T-helper 1 cell treated with Interleukin-12 subunit alpha and Interleukin-12 subunit beta and Interleukin-4 antibody, amounts not matched to agents 30 μg/mL and 1 μg/mL, for 36 hours (primary cell): ENCODE measurements around the gene GHRHR.

Experiments
- H3K27ac Mint-ChIP-seq: one replicate; pipeline ENCODE4 v1.8.0; 2021; ENCODE audit warnings: mild to moderate bottlenecking, mixed read lengths
- H3K27me3 Mint-ChIP-seq: one replicate; pipeline ENCODE4 v1.8.0; 2021; ENCODE audit warnings: low read depth, mixed read lengths
- H3K36me3 Mint-ChIP-seq: one replicate; pipeline ENCODE4 v1.8.0; 2021; ENCODE audit warnings: low read depth, mixed read lengths
- H3K4me1 Mint-ChIP-seq: one replicate; pipeline ENCODE4 v1.8.0; 2021; ENCODE audit warnings: low read depth, mixed read lengths
- H3K4me3 Mint-ChIP-seq: one replicate; pipeline ENCODE4 v1.8.0; 2021; ENCODE audit warnings: mild to moderate bottlenecking, moderate library complexity, mixed read lengths
- H3K9me3 Mint-ChIP-seq: one replicate; pipeline ENCODE4 v1.8.0; 2021; ENCODE audit warnings: mixed read lengths

Gene GHRHR

GRCh38 chr7:30934225-30934624, 29.5 kb upstream of the GHRHR start:
- Mint-ChIP-seq H3K36me3 (no peaks in the 10 kb centered on the region), H3K4me3 (no peak overlapping the region), H3K27ac (no peak overlapping the region), H3K9me3 (no peaks in the 10 kb centered on the region), H3K27me3 (peaks cover 10% of the 10 kb centered on the region), H3K4me1 (no peaks in the 10 kb centered on the region)

- Mint-ChIP-seq H3K27me3 (peaks cover 17% of the 10 kb centered on the region), H3K9me3 (no peaks in the 10 kb centered on the region), H3K4me1 (no peaks in the 10 kb centered on the region), H3K27ac (no peak overlapping the region), H3K4me3 (no peak overlapping the region), H3K36me3 (no peaks in the 10 kb centered on the region)
Observed at GRCh38 chr7:30934732-30935568, 28.8 kb upstream of the GHRHR start.

GRCh38 chr7:30935569-30935877, 28.2 kb upstream of the GHRHR start:
- Mint-ChIP-seq H3K4me1 (no peaks in the 10 kb centered on the region), H3K27ac (no peak overlapping the region), H3K36me3 (no peaks in the 10 kb centered on the region), H3K4me3 (no peak overlapping the region), H3K27me3 (peaks cover 21% of the 10 kb centered on the region), H3K9me3 (no peaks in the 10 kb centered on the region)

GRCh38 chr7:30936650-30937245, 27.0 kb upstream of the GHRHR start:
- Mint-ChIP-seq H3K4me3 (no peak overlapping the region), H3K27ac (no peak overlapping the region), H3K4me1 (no peaks in the 10 kb centered on the region), H3K9me3 (no peaks in the 10 kb centered on the region), H3K36me3 (no peaks in the 10 kb centered on the region), H3K27me3 (peaks cover 31% of the 10 kb centered on the region)

- Mint-ChIP-seq H3K9me3 (no peaks in the 10 kb centered on the region), H3K36me3 (no peaks in the 10 kb centered on the region), H3K27ac (no peak overlapping the region), H3K4me1 (no peaks in the 10 kb centered on the region), H3K4me3 (no peak overlapping the region), H3K27me3 (peaks cover 37% of the 10 kb centered on the region)
Observed at GRCh38 chr7:30937416-30937815, 26.3 kb upstream of the GHRHR start.

GRCh38 chr7:30938435-30939316, 25.1 kb upstream of the GHRHR start:
- Mint-ChIP-seq H3K9me3 (no peaks in the 10 kb centered on the region), H3K4me3 (no peak overlapping the region), H3K4me1 (no peaks in the 10 kb centered on the region), H3K27ac (no peak overlapping the region), H3K27me3 (peaks cover 47% of the 10 kb centered on the region), H3K36me3 (no peaks in the 10 kb centered on the region)

GRCh38 chr7:30941582-30942323, 22.0 kb upstream of the GHRHR start:
- Mint-ChIP-seq H3K4me3 (no peak overlapping the region), H3K36me3 (no peaks in the 10 kb centered on the region), H3K9me3 (peaks cover 9% of the 10 kb centered on the region), H3K27me3 (peaks cover 51% of the 10 kb centered on the region), H3K4me1 (no peaks in the 10 kb centered on the region), H3K27ac (no peak overlapping the region)

- Mint-ChIP-seq H3K27ac (no peak overlapping the region), H3K27me3 (peaks cover 23% of the 10 kb centered on the region), H3K9me3 (peaks cover under 1% of the 10 kb centered on the region), H3K4me1 (no peaks in the 10 kb centered on the region), H3K4me3 (no peak overlapping the region), H3K36me3 (no peaks in the 10 kb centered on the region)
Observed at GRCh38 chr7:30950197-30950596, 13.6 kb upstream of the GHRHR start.

- H3K27me3 Mint-ChIP-seq, result peaks cover 27% of the 10 kb centered on the region
- no peak overlapping the region for H3K27ac Mint-ChIP-seq
- H3K4me3 Mint-ChIP-seq, result no peak overlapping the region
- H3K36me3 Mint-ChIP-seq, result no peaks in the 10 kb centered on the region
- H3K9me3 Mint-ChIP-seq, result no peaks in the 10 kb centered on the region
- H3K4me1 Mint-ChIP-seq, result no peaks in the 10 kb centered on the region
Observed at GRCh38 chr7:30954914-30955313, 8.8 kb upstream of the GHRHR start.

GRCh38 chr7:30956704-30957103, 7.0 kb upstream of the GHRHR start:
- H3K4me3 Mint-ChIP-seq, result no peak overlapping the region
- H3K36me3 Mint-ChIP-seq, result no peaks in the 10 kb centered on the region
- H3K9me3 Mint-ChIP-seq, result no peaks in the 10 kb centered on the region
- H3K4me1 Mint-ChIP-seq, result no peaks in the 10 kb centered on the region
- peaks cover 19% of the 10 kb centered on the region for H3K27me3 Mint-ChIP-seq
- H3K27ac Mint-ChIP-seq, result no peak overlapping the region

- no peaks in the 10 kb centered on the region for H3K36me3 Mint-ChIP-seq
- H3K9me3 Mint-ChIP-seq, result no peaks in the 10 kb centered on the region
- H3K4me1 Mint-ChIP-seq, result peaks cover 2% of the 10 kb centered on the region
- H3K27ac Mint-ChIP-seq, result no peak overlapping the region
- no peak overlapping the region for H3K4me3 Mint-ChIP-seq
- peaks cover 6% of the 10 kb centered on the region for H3K27me3 Mint-ChIP-seq
Observed at GRCh38 chr7:30965372-30965771, 1.6 kb downstream of the GHRHR start.

GRCh38 chr7:30965883-30966282, 2.1 kb downstream of the GHRHR start:
- no peaks in the 10 kb centered on the region for H3K36me3 Mint-ChIP-seq
- H3K4me3 Mint-ChIP-seq, result no peak overlapping the region
- H3K27me3 Mint-ChIP-seq, result peaks cover 6% of the 10 kb centered on the region
- H3K9me3 Mint-ChIP-seq, result no peaks in the 10 kb centered on the region
- H3K4me1 Mint-ChIP-seq, result peaks cover 2% of the 10 kb centered on the region
- H3K27ac Mint-ChIP-seq, result no peak overlapping the region

GRCh38 chr7:30968294-30968693, 4.5 kb downstream of the GHRHR start:
- Mint-ChIP-seq H3K4me3 (no peak overlapping the region), H3K36me3 (no peaks in the 10 kb centered on the region), H3K9me3 (no peaks in the 10 kb centered on the region), H3K27ac (no peak overlapping the region), H3K4me1 (peaks cover 2% of the 10 kb centered on the region), H3K27me3 (peaks cover 12% of the 10 kb centered on the region)
